Lung (tissue), 12 donors: ENCODE results near the gene GORASP2. TPM values are rescaled to one million over a fixed set of nuclear protein-coding genes. Genes with fewer than 3 reads are reported as not detected.
A peak's percentile ranks its signal among the peaks of the same experiment; 100 is the strongest.

Experiments used
- ATAC-seq: fragments of 200-7000 bp; cut with Tn5 transposase; one replicate; pipeline ENCODE4 v1.9.1; 2020; ENCODE audit warnings: moderate number of reproducible peaks; ENCODE audit not compliant: insufficient read depth, low FRiP score
- DNase-seq, 3 donors: peaks; one replicate each; pipeline ENCODE4 v3.0.0-alpha.2; 2013 to 2017
- H3K27ac ChIP-seq, 2 donors: one replicate each; pipeline ENCODE4 v1.5.1; 2013; ENCODE audit warnings: mild to moderate bottlenecking in 2 of 2, moderate library complexity in 2 of 2, control low read depth in 1 of 2, inconsistent platforms in 1 of 2, low read depth in 1 of 2, low read length in 1 of 2
- H3K27me3 ChIP-seq, 3 donors: one replicate each; pipeline ENCODE4 v1.5.1; 2013; ENCODE audit warnings: low read length in 2 of 3; ENCODE audit not compliant: control insufficient read depth in 3 of 3, insufficient read depth in 3 of 3
- H3K36me3 ChIP-seq, 4 donors: one replicate each; pipeline ENCODE4 v1.5.1; 2013; ENCODE audit warnings: low read length in 4 of 4, mild to moderate bottlenecking in 1 of 4, moderate library complexity in 1 of 4; ENCODE audit not compliant: control insufficient read depth in 4 of 4, insufficient read depth in 4 of 4
- H3K4me1 ChIP-seq, 5 donors: one replicate each; pipeline ENCODE4 v1.5.1; 2013; ENCODE audit warnings: low read length in 5 of 5, mild to moderate bottlenecking in 2 of 5, moderate library complexity in 1 of 5; ENCODE audit not compliant: control insufficient read depth in 5 of 5, insufficient read depth in 5 of 5
- H3K4me3 ChIP-seq: one replicate; pipeline ENCODE4 v1.5.1; 2013; ENCODE audit warnings: mild to moderate bottlenecking, control low read depth, moderate library complexity
- H3K9ac ChIP-seq, 2 donors: one replicate each; pipeline ENCODE4 v1.5.1; 2013; ENCODE audit warnings: low read length in 2 of 2, control low read depth in 1 of 2; ENCODE audit not compliant: insufficient read depth in 1 of 2
- H3K9me3 ChIP-seq, 4 donors: one replicate each; pipeline ENCODE4 v1.5.1; 2013; ENCODE audit warnings: low read length in 3 of 4, mild to moderate bottlenecking in 1 of 4, moderate library complexity in 1 of 4; ENCODE audit not compliant: control insufficient read depth in 4 of 4, insufficient read depth in 3 of 4
- CTCF ChIP-seq: IDR thresholded peaks from 2 replicates; pipeline ENCODE4 v1.5.1; 2012; ENCODE audit warnings: mild to moderate bottlenecking; ENCODE audit errors: control extremely low read depth, extremely low read depth
- WGBS, 2 donors: extraction: QIAGEN DNeasy Blood & Tissue Kit; methylation state at CpG; one replicate each; pipeline ENCODE4 v1.1.7; 2013; 5-methylcytosine and 5-hydroxymethylcytosine counted together
- polyA plus RNA-seq, 2 donors: library from polyadenylated mRNA; stranded (reverse); fragments of 200-250 nt; gene quantifications; one replicate each; pipeline ENCODE4 v1.2.1, GENCODE V29; 2013
- total RNA-seq, 2 donors: library from RNA; depleted of rRNA in 1 of 2; stranded (reverse); fragments of >200 nt in 1 of 2; gene quantifications; one replicate each; pipeline ENCODE4 v1.2.1, GENCODE V29; 2014 to 2021
- donor health status: control.
- donor health status: control.
- donor health status: Bipolar disorder and iron deficiency.
- donor health status: healthy.
- donor health status: DM: yes; HTN: yes; CAD: no.

The GORASP2 gene
- total and polyA plus RNA-seq, 4 donors = 32.1 to 65.2 (median 45.6) TPM

GRCh38 chr2:170965446-170966225, 36.6 kb downstream of the GORASP2 start:
- WGBS, 2 donors = 80 to 81% methylated on average over 20 of the region's 20 CpGs
- ATAC-seq = no peak

DNA sequence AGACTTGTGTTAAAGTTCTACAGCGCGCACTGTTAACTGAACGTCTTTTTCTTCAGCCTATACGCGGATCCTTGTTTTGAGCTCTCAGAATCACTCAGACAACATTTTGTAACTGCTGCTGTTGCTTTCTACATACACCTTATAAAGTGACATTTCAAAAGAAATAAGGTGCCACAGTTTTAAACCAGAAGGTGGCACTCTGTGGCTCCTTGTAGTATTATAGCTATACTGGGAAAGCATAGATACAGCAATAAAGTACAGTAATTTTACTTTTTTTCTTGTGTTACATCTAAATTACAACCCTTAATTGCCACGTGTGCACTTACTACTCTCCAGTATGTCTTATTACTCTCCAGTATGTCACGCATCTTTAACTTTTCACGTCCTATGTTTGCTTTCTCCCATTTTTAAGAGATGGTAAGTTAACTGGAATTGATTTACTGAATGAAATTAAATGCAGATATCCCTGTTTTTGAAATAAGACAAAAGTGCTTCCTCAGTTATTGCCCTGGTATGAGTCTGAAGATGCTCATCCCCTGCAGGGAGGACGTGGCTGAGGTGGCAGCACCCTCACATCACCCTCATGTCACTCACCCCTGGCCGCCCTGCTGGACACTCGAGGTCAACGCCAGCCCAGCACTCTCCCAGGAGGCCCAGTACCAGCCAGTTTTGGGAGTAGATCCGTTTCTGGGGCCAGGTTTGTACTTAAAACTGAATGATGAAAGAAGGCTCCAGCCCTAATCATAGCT, 37.8 kb downstream of the GORASP2 start:
- no peak for TF ChIP-seq CTCF
- Histone ChIP-seq H3K36me3 (peaks cover 12 to 41% (median 27%) of the 10 kb centered on the region in 4 donors), H3K4me1 (peaks cover 0 to 6% (median 0%) of the 10 kb centered on the region in 5 donors), H3K27ac (no peak overlapping the region), H3K4me3 (no peak overlapping the region), H3K9me3 (no peaks in the 10 kb centered on the region), H3K9ac (no peak overlapping the region), H3K27me3 (no peaks in the 10 kb centered on the region)
- ATAC-seq (no peak), DNase-seq (no peak)
- WGBS, 2 donors = 85 to 89% methylated on average over 13 of the region's 13 CpGs

More at GRCh38 chr2:170965446-170966225, 36.6 kb downstream of the GORASP2 start:
- H3K36me3 ChIP-seq = peaks cover 14 to 51% (median 35%) of the 10 kb centered on the region in 4 donors
- H3K27me3 ChIP-seq = no peaks in the 10 kb centered on the region
- H3K27ac ChIP-seq = no peak overlapping the region
- TF ChIP-seq CTCF = no peak
- peak in 1 of 3 donors; percentile 28 for DNase-seq
- H3K9ac ChIP-seq = no peak overlapping the region
- H3K4me3 ChIP-seq = no peak overlapping the region
- peaks cover 0 to 6% (median 0%) of the 10 kb centered on the region in 5 donors for H3K4me1 ChIP-seq
- no peaks in the 10 kb centered on the region for H3K9me3 ChIP-seq

GRCh38 chr2:170967553-170967952, 38.5 kb downstream of the GORASP2 start:
- Histone ChIP-seq H3K4me3 (no peak overlapping the region), H3K9ac (no peak overlapping the region), H3K36me3 (peaks cover 11 to 39% (median 25%) of the 10 kb centered on the region in 4 donors), H3K4me1 (peaks cover 0 to 6% (median 0%) of the 10 kb centered on the region in 5 donors), H3K27ac (no peak overlapping the region), H3K27me3 (no peaks in the 10 kb centered on the region), H3K9me3 (no peaks in the 10 kb centered on the region)
- DNase-seq = no peak
- TF ChIP-seq CTCF = no peak
- ATAC-seq = no peak
- 90 to 96% methylated on average over 5 of the region's 5 CpGs for WGBS, 2 donors
